Suprapubic skin (tissue), 4 donors: ENCODE measurements around the gene JMJD8.

Experiments
- EP300 ChIP-seq: sonication (generic); formaldehyde crosslinking; IDR thresholded peaks from one replicate; pipeline ENCODE4 v1.6.1; 2017; ENCODE audit warnings: antibody characterized with exemption
- POLR2A ChIP-seq, 2 donors: fragments of 450-650 bp; IDR thresholded peaks; one replicate each; pipeline ENCODE4 v1.6.1; 2017; ENCODE audit warnings: antibody characterized with exemption in 2 of 2, mild to moderate bottlenecking in 2 of 2, moderate library complexity in 2 of 2
- POLR2AphosphoS5 ChIP-seq, 3 donors: sonication (generic); formaldehyde crosslinking; IDR thresholded peaks; one replicate each; pipeline ENCODE4 v1.6.1; 2017; ENCODE audit warnings: antibody characterized with exemption in 3 of 3
- TF ChIP-seq, protein P1 (sequence below), 2 donors: fragments of 200-600 bp in 1 of 2; fragments of 450-650 bp in 1 of 2; sonication (generic) in 1 of 2; IDR thresholded peaks; one replicate each; pipeline ENCODE4 v1.5.1; 2016 to 2019; ENCODE audit warnings: antibody characterized with exemption in 2 of 2, mild to moderate bottlenecking in 1 of 2, moderate library complexity in 1 of 2

GRCh38 chr16:679814-680624 is 4.1 kb downstream of the JMJD8 start, which contains the start of gene STUB1:
- TF ChIP-seq, protein P1, sequence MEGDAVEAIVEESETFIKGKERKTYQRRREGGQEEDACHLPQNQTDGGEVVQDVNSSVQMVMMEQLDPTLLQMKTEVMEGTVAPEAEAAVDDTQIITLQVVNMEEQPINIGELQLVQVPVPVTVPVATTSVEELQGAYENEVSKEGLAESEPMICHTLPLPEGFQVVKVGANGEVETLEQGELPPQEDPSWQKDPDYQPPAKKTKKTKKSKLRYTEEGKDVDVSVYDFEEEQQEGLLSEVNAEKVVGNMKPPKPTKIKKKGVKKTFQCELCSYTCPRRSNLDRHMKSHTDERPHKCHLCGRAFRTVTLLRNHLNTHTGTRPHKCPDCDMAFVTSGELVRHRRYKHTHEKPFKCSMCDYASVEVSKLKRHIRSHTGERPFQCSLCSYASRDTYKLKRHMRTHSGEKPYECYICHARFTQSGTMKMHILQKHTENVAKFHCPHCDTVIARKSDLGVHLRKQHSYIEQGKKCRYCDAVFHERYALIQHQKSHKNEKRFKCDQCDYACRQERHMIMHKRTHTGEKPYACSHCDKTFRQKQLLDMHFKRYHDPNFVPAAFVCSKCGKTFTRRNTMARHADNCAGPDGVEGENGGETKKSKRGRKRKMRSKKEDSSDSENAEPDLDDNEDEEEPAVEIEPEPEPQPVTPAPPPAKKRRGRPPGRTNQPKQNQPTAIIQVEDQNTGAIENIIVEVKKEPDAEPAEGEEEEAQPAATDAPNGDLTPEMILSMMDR (IDR thresholded peaks at IDR 0.05) = no peak
- TF ChIP-seq POLR2A (IDR thresholded peaks at IDR 0.05) = peak; percentile 27 to 71
- TF ChIP-seq EP300 = no peak
- peak in 1 of 3 donors; percentile 66 for TF ChIP-seq POLR2AphosphoS5 (IDR thresholded peaks at IDR 0.05)
